GM18867 (cell line): Measurements from ENCODE around the gene PDE4D.
"Not testable (repeated sequence)": the region's sequence is repeated elsewhere in the genome, so short reads cannot be mapped to it uniquely, and the experiment has no call there.

ENCODE experiments used
- ATAC-seq: cut with Tn5 transposase; IDR thresholded peaks from one replicate; pipeline ENCODE4 v1.9.1; 2021; ENCODE audit warnings: mild to moderate bottlenecking, moderate library complexity; ENCODE audit not compliant: unreplicated experiment

PDE4D gene

DNA sequence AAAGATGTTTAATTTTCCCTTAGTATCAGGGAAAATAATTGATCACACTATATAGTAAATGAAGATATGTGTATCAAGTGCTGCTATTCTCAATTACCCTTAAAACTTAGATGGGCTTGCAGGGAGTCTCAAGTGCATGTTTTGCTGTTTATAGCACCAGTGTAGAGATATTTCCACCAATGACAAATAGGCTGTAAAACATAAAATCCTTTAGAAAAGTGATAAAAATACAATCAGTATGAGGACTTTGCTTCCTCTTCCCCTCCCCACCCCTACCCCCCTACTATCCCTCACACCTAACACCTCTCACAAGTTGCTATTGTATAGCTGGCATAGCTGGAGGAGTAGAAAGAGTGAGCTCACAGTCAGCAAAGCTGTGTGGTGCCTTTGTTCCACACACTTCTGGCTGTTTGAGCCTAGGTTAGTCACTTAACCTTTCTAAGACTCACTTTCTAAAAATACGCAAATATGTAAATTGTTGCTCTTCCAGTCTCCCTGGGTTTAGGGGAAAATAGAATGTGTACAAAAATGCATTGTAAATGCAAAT lies 93.1 kb downstream of the PDE4D start:
- ATAC-seq: no peak

DNA sequence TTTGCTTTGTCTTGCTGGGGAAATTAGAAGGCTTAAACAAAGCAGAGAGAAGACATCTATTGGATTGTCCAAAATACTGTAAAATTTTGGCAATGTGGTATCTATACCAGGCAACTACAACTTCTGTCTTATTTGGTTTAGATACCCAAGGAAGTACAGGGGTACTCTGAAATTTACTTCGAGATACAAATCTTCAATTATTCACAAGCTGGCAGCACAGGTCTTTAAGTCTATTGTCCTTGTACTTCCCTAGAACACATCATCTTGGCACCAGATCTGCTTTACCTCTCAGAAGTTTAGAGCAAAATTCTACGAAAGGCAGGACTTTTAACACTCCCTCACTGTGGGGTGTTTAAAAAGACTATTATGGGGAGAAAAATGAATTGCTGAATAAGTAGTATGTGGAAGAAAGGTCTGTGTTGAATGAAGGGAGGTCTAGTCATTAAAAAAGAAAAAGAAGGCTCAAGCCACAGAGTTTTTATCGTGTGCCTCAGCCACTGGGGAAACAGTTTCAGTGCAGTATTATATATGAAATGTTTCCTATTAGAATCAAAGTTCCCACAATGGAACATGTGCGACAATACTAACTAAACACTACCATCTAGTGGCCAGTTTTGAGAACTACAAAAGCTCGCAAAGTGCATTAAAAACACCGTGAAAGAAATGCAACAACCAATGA lies 93.7 kb downstream of the PDE4D start:
- peak; percentile 63 for ATAC-seq

DNA sequence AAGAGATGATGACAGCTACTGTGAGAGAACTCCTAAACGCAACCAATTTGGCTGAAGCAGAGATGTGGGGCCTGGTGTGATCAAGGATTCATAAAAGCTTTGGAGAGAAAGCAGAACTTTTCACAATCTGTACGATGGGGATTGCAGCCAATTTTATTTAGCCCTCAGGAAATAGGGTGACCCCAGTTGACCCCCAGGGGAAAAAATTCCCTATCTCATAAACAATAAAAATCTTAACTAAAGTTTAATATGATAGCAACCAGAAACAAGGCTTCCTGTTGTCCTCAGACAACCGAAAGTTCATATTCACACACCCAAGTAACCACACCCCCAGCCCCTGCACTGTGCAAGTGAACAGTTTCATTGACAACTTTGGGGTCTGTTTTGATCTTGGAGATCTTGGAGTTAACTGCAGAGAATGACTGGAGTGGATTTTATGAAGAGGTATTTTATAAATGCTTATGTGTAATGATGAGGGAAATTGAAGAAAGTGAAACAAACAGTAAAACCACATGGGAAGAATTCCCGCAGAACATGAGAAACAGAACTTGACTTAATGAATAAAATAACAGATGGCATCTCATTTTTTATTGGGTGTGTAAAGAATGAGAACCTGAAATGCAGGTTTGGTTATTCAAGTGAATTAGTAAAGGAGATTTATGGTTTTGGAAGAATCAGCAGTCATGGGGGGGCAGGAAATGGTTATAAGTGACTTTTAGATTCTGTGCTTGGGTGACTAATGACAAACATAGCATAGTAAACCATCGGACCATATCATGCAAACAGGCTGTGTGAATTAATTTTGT lies 94.5 kb downstream of the PDE4D start:
- ATAC-seq: peak; percentile 86

DNA sequence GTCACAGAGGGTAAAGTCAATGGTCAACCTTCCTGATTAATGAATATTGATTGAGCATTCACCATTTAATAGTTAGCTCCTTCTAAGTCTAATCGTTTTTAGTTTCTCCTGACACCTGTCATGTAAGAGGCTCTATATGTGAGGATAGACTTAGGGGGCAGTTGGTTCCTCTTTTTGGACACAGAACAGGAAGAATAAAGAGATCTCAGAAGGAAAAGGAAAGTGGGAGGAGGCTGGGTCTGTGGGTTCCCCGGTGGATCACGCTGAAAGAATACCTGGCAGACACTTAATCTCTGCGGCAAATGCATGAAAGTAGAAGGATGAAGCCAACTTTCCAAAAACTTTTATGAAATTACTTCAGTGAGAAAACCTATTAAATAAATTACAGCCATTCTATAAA lies 98.4 kb downstream of the PDE4D start:
- no peak for ATAC-seq

DNA sequence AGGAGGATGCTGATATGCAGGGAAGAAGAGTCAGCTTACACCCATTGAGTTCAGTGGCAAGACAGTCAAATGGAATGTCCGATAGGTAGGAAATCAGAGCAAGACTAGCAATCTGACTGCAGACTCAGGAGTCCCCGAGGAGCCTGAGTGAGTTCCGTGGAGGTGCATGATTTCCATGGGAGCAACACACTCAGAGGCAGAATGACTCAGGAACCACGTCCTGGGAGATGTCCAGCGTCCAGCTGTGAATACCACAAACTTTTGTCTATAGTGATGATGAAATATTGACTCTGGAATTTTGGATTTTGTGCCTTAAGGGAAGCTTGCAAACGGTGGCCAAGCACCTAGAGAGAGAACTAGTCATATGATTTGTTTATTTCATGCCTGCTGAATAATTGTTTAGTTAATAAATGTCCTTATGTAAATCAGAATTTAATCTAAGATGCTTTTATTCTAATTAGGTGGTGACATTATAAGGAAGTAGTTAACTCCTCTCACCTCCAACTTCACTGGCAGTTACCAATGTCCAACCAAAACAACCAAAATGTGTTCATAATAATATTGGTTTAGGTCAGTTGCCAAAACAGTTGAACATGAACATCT lies 100.4 kb downstream of the PDE4D start:
- no peak for ATAC-seq

DNA sequence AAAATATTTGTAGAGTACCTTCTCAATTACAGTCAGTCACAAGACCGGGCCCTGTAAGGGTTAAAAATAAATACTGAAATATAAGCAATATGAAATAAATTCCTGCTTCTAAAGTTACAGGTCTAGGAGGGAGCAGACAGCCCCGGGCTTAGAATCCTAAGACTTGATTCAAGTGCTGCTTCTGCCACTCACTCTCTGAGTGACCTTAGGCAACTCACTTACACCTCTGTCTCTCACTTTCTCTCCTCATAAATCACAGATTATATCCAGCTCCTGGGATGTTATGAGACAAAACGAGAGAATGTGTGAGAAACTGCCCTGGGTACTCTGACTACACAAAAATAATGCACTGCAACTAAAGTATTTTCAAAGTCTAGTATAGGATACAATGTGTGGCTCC lies 101.9 kb downstream of the PDE4D start:
- ATAC-seq: no peak

DNA sequence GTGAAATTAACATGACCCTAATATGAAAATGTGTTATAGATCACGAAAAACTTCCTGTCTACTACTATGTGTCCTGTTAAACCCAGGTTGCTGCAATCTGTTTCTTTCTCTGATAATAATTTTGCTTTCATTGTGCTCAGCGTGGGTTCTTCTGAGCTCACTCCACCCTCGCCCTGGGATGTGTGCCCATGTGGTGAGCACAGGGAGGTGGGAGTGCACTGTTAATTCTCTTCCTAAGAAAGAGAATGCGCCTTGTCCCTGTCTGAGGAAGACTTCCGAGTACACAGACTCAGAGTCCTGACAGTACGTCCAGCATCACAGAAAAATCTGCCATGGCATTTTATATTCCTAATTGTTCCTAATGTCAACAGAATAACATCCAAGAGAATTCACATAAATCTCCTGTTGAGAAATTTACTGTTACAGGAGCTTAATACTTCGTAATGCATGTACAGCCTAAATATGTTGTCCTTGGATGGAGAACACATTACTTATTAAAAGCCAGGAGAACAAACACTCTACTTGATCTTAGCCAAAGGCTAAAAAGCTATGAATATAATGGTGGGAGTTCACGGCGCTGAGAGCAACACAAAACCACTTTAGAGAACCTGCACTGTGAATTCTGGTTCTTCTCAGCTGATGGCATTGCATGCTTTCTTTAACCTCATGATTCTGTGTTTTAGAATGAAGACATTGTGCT lies 102.6 kb downstream of the PDE4D start:
- ATAC-seq: peak; percentile 22

DNA sequence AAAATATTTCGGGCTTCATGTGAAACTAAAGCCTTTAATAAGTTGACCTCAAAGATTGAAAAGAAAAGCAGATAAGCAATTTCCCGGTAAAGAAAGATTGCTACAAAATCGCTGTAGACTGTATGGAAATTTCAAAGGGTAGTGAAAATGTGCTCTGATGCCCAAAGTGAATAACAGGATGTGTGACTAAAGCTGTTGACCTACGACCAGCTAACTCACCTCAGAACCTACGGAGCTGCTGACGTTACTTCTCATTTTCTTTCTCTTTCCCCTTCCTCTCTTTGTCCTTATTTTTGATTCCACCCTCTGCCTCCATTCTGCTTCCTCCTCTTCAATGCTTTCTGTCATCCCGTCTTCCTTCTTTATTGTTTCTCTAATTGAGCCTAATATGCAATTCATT lies 103.2 kb downstream of the PDE4D start:
- peak; percentile 86 for ATAC-seq

DNA sequence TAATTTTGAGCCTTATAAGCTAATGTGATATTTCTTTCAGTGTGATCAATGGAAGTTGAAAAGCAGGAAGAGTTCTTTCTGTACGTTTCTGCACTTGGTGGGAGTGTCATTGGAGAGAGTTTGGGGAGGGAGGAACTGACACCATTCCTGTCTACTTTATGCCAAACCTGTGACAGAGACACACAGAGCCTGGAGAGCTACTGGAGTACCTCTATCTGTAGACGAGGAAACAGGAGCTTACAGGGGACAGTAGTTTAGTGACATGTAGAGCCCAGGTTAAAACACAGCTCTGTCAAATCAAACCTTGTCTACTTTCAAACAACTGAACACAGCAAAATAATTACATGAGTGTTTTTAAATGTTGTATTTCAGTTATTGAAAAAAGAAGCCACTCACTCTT lies 103.6 kb downstream of the PDE4D start:
- no peak for ATAC-seq

DNA sequence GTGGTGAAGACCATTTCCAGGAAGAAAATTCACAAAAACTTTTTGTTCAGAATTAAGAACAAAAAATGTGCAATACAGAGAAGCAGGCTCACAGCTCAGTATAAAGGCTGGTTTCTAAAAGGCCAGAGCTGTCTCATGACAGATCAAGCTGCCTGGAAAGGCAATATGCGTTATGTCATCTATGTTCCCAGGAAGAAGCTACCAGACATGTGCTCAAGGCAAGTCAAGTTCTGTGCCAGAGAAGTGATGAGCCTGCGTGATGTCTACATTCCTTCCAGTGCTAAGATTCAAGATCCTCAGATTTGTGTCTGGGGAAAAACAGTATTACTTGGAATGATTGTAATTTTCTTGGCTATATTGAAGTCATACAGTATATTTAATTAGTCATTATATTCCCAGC lies 104.3 kb downstream of the PDE4D start:
- ATAC-seq: no peak

DNA sequence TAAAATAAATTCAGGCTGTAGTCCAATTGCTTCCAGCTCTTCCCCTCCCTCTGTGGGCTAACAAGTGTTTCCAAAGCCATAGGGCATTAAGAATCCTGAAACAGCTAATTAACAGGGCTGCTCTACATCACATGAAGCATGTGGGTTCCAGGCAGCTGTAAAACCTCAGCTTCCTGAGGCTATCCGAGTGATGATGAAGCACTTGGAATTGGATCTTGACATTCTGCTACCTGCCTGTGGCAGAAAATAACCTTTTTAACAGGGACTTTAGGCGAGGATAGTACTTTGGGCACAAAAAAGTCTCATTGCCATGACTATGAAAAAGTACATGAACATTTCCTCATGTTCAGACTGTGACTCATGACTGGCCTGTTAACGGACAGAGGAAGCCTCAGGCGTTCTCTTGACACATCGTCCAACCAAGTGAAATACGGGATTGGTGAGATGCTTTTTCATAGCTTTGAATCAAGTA lies 107.2 kb downstream of the PDE4D start:
- no peak for ATAC-seq

DNA sequence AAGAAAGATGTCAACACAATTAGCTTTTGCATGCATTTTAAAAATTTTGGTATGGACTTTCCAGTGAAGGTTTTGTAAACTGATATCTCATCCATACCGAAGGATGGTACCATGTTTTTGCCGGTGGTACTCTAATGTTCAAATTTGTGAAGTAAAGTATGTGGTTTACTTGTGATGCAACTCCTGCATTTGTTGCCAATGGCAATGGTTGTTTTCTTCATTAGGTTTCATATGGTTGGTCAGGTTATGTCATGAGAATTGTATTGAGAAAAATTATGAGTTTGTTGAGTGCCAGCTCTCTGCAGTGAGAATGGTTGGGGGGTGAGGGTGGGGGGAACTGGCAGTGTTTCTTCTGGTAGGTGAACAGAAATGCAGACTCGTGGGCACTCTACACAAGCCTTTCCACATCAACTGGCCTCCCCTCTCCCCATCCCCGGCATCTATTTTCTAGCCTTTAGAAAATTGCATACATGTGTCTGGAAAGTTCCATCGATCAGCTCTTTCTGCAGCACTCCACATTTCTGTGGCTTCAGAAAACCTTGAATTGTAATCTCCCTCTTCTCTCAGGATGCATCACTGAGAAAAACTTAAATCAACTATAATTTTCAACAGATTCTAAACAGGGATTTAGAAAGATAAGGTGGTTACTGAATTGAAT lies 107.7 kb downstream of the PDE4D start:
- ATAC-seq: no peak

DNA sequence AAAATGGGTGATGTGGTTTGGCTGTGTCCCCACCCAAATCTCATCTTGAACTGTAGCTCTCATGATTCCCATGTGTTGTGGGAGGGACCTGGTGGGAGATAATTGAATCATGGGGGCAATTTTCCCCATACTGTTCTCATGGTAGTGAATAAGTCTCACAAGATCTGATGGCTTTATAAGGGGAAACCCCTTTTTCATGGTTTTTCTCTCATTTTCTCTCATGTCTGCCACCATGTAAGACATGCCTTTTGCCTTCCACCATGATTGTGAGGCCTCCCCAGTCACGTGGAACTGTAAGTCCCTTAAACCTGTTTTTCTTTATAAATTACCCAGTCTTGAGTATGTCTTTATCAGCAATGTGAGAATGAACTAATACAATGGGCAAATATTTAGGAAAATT lies 108.8 kb downstream of the PDE4D start:
- not testable (repeated sequence) for ATAC-seq

DNA sequence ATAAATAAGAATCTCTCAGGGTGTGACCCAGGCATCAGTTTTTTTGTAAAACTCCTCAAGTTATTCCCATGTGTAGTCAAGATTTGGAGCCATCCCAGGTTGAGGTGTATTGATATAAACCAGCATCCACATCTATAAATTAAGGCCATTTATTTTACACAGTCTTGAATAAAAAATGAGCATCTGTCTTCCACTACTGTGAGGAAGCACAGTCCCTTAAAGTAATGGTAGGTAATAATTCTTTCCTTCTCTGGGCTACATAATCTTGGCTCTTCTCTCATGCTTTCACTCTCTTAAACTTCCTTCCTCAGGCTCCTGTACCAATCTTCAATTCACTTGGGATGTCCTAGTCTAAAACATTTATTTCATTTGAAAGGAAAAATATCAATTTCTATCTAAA lies 110.3 kb downstream of the PDE4D start:
- ATAC-seq: no peak

DNA sequence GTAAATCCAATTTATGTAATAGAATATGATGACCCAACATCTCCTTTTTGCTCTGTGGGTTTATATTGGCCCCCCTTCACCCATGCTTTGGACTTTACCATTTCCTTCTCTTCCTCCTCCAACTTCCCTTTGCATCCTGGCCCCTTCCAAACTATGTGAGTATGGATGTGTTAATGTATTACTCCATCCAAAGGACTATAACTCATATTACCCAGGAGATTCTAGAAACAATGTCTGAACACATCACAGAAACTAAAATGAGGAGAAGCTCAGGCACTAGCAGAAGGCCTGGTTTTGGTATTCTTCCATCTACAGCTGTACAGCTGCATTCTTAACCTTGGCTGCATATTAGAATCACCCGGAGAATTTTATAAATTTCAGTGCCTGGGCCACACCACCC lies 110.7 kb downstream of the PDE4D start:
- ATAC-seq: no peak

DNA sequence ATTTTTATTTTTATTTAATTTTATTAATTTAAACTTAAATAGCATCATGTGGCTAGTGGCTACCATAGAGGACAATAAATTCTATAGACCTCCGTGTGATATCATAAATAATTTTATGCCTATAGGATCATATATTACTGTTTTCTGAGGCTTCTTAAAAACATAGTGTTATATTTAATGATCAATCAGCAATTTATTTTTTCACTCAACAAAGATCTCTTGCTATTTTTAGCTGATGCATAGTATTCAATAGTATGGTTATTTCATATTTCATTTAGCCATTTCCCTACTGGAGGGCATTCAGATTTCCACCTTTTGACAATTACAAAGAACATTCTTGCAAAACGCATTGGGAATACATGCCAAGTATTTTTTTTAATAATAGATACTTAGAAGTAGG lies 114.1 kb downstream of the PDE4D start:
- ATAC-seq: no peak

DNA sequence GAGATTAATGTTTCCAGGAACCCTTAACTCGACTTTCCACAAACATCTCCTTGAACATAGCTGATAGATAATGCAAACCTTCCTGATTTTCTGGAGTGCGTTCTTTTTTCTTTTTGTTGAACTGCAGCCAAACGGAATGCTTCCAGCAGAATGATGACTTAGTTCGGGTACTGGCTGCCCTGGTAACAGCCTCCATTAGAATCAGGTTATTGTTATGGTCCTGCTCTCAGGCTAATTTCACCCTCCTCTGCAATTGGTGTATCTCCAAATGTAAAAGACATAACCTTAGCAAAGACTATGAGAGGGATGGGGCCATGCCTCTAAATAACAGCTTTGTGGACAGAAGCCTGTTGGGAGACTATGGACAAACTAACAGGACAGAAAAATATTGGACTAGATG lies 116.5 kb downstream of the PDE4D start:
- ATAC-seq: no peak

DNA sequence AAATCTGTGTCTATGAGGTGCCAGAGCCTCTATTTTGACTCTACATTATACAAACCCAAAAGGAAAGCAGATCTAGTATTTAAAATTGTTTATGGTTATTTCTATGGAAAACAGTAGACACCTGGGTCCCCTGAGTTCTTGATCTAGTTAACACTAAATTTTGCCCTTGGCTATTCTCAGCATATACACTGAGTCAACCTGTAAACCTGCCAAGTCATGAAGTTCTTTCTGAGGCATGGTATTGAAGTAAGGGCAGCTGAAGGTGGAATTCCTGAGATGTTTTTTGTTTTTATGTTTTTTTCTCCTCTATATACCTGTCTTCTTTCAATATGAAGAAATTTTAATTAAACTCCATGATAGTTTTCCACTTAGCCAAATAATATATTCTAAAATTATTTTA lies 120.2 kb downstream of the PDE4D start:
- no peak for ATAC-seq

DNA sequence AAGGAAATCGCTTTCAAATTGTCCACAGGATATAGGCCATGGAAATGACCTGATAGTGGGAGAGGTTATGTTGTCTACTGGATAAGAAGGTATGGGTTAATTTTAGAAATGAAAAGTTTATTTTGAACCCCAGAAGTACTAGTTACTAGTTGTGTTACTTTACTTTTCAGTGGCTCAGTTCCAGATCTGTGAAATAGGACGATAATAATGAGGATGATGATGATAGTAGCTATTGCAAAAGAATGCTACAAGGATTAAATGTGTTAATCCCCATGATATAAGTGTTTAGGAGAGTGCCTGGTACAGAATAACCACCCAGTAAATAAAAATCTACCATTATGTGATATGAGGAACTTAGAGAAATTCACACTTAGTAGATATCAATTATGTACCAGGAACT lies 120.8 kb downstream of the PDE4D start:
- no peak for ATAC-seq

DNA sequence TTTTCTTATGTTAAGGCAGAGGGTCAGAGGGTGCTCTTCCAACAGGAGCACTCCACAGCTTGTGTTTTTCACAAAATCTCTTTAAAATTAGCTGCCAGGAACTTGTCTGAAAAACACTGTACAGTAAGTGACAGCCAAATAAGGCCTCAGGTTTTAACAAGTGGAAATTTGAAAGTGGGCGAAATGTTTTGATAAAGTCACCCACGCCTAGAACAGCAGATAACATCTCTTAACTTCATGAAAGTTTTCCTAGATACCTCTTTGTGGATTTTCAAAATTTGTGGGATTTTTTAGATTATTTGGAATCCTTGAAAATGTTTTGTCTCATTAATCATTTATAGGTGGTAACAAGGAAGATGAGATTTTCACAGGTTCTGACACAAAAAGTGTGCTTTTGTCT lies 121.3 kb downstream of the PDE4D start:
- ATAC-seq: no peak

DNA sequence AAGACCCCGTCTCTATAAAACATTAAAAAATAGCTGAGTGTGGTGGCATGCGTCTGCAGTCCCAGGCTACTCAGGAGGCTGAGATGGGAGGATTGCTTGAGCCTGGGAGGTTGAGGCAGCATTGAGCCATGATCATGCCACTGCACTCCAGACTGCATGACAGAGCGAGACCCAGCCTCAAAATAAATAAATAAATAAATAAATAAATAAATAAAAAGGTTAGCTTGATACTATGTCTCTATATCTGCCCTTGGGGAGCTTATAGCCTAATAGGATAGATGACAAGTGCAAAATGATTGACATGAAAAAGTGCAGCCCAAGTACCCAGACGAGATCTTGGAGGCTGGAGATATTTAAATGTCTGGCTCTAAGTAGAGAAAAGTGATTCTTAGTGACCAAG lies 122.6 kb downstream of the PDE4D start:
- no peak for ATAC-seq
